Adrenal gland (tissue), 5 donors: ENCODE data around the gene HJV.

Experiments
- CTCF ChIP-seq, 6 experiments: fragments of 450-650 bp in 4 of 6; fragments of 200-600 bp in 2 of 6; sonication (generic) in 1 of 6; IDR thresholded peaks; 1 replicate in 5 of 6; 2 replicates in 1 of 6; pipeline versions ENCODE4 v1.5.1 to v1.8.0; 2016 to 2021; ENCODE audit warnings: antibody characterized with exemption in 6 of 6, mild to moderate bottlenecking in 2 of 6, moderate library complexity in 1 of 6
- POLR2A ChIP-seq, 2 donors: fragments of 450-650 bp; IDR thresholded peaks; one replicate each; pipeline ENCODE4 v1.6.1; 2017; ENCODE audit warnings: antibody characterized with exemption in 2 of 2, mild to moderate bottlenecking in 2 of 2, moderate library complexity in 1 of 2
- donor health status: DM: no; HTN: no; CAD: no.

GRCh38 chr1:146001709-146002108 is 19.8 kb downstream of the HJV start:
- no peak for TF ChIP-seq CTCF (IDR thresholded peaks at IDR 0.05)
- TF ChIP-seq POLR2A (IDR thresholded peaks at IDR 0.05), result no peak
